WTC11 (cell line): ENCODE results near the gene SND1. TPM values are rescaled to one million over a fixed set of nuclear protein-coding genes. Genes with fewer than 3 reads are reported as not detected.

Experiments
- ATAC-seq: fragments of 200-7000 bp; cut with Tn5 transposase; 2 replicates; pipeline ENCODE4 v1.10.0; 2021; ENCODE audit warnings: mild to moderate bottlenecking, moderate library complexity
- CTCF ChIA-PET: fragments of 300-600 bp; sonication (Branson Sonifier 250); formaldehyde crosslinking; loops from one replicate; lab custom pipeline; 2021; ENCODE audit warnings: antibody characterized with exemption; lab: Charles Lee
- POLR2A ChIA-PET: fragments of 350-600 bp; sonication (Branson Sonifier 250); formaldehyde crosslinking; loops from one replicate; lab custom pipeline; 2021; ENCODE audit warnings: antibody characterized with exemption; lab: Charles Lee
- DNase-seq: peaks from one replicate; pipeline ENCODE4 v3.0.0; 2021; ENCODE audit warnings: low spot score
- H3K27ac Mint-ChIP-seq: 2 replicates; pipeline ENCODE4 v1.8.0; 2021; ENCODE audit warnings: mixed read lengths
- H3K27me3 Mint-ChIP-seq: 2 replicates; pipeline ENCODE4 v1.8.0; 2021; ENCODE audit warnings: low read depth, mild to moderate bottlenecking, moderate library complexity, mixed read lengths
- H3K36me3 Mint-ChIP-seq: 2 replicates; pipeline ENCODE4 v1.8.0; 2021; ENCODE audit warnings: mixed read lengths
- H3K4me1 Mint-ChIP-seq: 2 replicates; pipeline ENCODE4 v1.8.0; 2022; ENCODE audit warnings: mixed read lengths
- H3K4me3 Mint-ChIP-seq: 2 replicates; pipeline ENCODE4 v1.8.0; 2021; ENCODE audit warnings: mild to moderate bottlenecking, moderate library complexity, mixed read lengths
- H3K9me3 Mint-ChIP-seq: 2 replicates; pipeline ENCODE4 v1.8.0; 2021; ENCODE audit warnings: mixed read lengths
- ELF4 ChIP-seq: sonication (generic); formaldehyde crosslinking; IDR thresholded peaks from 2 replicates; pipeline ENCODE4 v1.8.1; 2022; ENCODE audit warnings: low read depth, mild to moderate bottlenecking, moderate library complexity, missing genetic modification reagents
- FOXP1 ChIP-seq: sonication (generic); formaldehyde crosslinking; IDR thresholded peaks from 2 replicates; pipeline ENCODE4 v1.8.0; 2022; ENCODE audit warnings: missing genetic modification reagents, mild to moderate bottlenecking, moderate library complexity, borderline replicate concordance
- HMGA2 ChIP-seq: fragments of 250-450 bp; sonication (Bioruptor Pico); IDR thresholded peaks from 2 replicates; pipeline ENCODE4 v1.4.0; 2021; ENCODE audit warnings: mild to moderate bottlenecking, moderate library complexity
- NFYB ChIP-seq: sonication (generic); formaldehyde crosslinking; conservative IDR thresholded peaks from 2 replicates; pipeline ENCODE4 v1.8.0; 2022; ENCODE audit warnings: low read depth, missing genetic modification reagents
- NR2C2 ChIP-seq: sonication (generic); formaldehyde crosslinking; IDR thresholded peaks from 2 replicates; pipeline ENCODE4 v1.8.0; 2022; ENCODE audit warnings: mild to moderate bottlenecking, missing genetic modification reagents
- NR3C1 ChIP-seq: sonication (generic); formaldehyde crosslinking; conservative IDR thresholded peaks from 2 replicates; pipeline ENCODE4 v1.8.1; 2023; ENCODE audit warnings: low read depth, mild to moderate bottlenecking, missing genetic modification reagents
- SOX15 ChIP-seq: fragments of 250-450 bp; sonication (Bioruptor Pico); IDR thresholded peaks from 2 replicates; pipeline ENCODE4 v1.9.0; 2021; ENCODE audit warnings: mild to moderate bottlenecking
- TCF7 ChIP-seq: sonication (generic); formaldehyde crosslinking; IDR thresholded peaks from 2 replicates; pipeline ENCODE4 v1.8.0; 2022; ENCODE audit warnings: mild to moderate bottlenecking, low read depth, missing genetic modification reagents, moderate library complexity
- TEAD4 ChIP-seq: sonication (generic); formaldehyde crosslinking; IDR thresholded peaks from 2 replicates; pipeline ENCODE4 v1.8.0; 2022; ENCODE audit warnings: mild to moderate bottlenecking, missing genetic modification reagents
- TP53 ChIP-seq: sonication (generic); formaldehyde crosslinking; IDR thresholded peaks from 2 replicates; pipeline ENCODE4 v1.8.1; 2023; ENCODE audit warnings: mild to moderate bottlenecking, missing genetic modification reagents
- ZNF121 ChIP-seq: sonication (generic); formaldehyde crosslinking; IDR thresholded peaks from 2 replicates; pipeline ENCODE4 v1.8.0; 2023; ENCODE audit warnings: missing genetic modification reagents
- ZNF138 ChIP-seq: sonication (generic); formaldehyde crosslinking; conservative IDR thresholded peaks from 2 replicates; pipeline ENCODE4 v1.8.1; 2022; ENCODE audit warnings: mild to moderate bottlenecking, moderate library complexity, missing genetic modification reagents
- ZNF263 ChIP-seq: sonication (generic); formaldehyde crosslinking; IDR thresholded peaks from 2 replicates; pipeline ENCODE4 v1.8.1; 2022; ENCODE audit warnings: low read depth, mild to moderate bottlenecking, moderate library complexity, missing genetic modification reagents
- ZNF671 ChIP-seq: fragments of 250-450 bp; sonication (Bioruptor Pico); IDR thresholded peaks from 2 replicates; pipeline ENCODE4 v1.8.0; 2021; ENCODE audit warnings: mild to moderate bottlenecking
- total RNA-seq: library from RNA; stranded (reverse); gene quantifications from 3 replicates; pipeline ENCODE4 v1.2.3, GENCODE V29; 2021
- TF ChIP-seq, protein P1 (sequence below): sonication (generic); formaldehyde crosslinking; IDR thresholded peaks from 2 replicates; pipeline ENCODE4 v1.8.0; 2022; ENCODE audit warnings: missing genetic modification reagents
- TF ChIP-seq, protein P2 (sequence below): fragments of 250-450 bp; sonication (Bioruptor Pico); IDR thresholded peaks from 2 replicates; pipeline ENCODE4 v2.1.2; 2022; ENCODE audit warnings: mild to moderate bottlenecking, moderate library complexity
- TF ChIP-seq, protein P3 (sequence below): sonication (generic); formaldehyde crosslinking; IDR thresholded peaks from 2 replicates; pipeline ENCODE4 v1.8.1; 2023; ENCODE audit warnings: mild to moderate bottlenecking, moderate library complexity, missing genetic modification reagents
- TF ChIP-seq, protein P4 (sequence below): sonication (generic); formaldehyde crosslinking; conservative IDR thresholded peaks from 2 replicates; pipeline ENCODE4 v1.8.1; 2022; ENCODE audit warnings: mild to moderate bottlenecking, missing genetic modification reagents
- TF ChIP-seq, protein P5 (sequence below): fragments of 200-600 bp; IDR thresholded peaks from 2 replicates; pipeline ENCODE4 v1.8.0; 2022; ENCODE audit warnings: antibody characterized with exemption
- TF ChIP-seq, protein P6 (sequence below): sonication (generic); formaldehyde crosslinking; IDR thresholded peaks from 2 replicates; pipeline ENCODE4 v1.8.1; 2022; ENCODE audit warnings: mild to moderate bottlenecking, moderate library complexity, missing genetic modification reagents
- TF ChIP-seq, protein P7 (sequence below): sonication (generic); formaldehyde crosslinking; IDR thresholded peaks from 2 replicates; pipeline ENCODE4 v1.8.0; 2023; ENCODE audit warnings: missing genetic modification reagents, mild to moderate bottlenecking, borderline replicate concordance

SND1 gene
- total RNA-seq, 1 experiment from 2014 or later = 261 TPM

DNA sequence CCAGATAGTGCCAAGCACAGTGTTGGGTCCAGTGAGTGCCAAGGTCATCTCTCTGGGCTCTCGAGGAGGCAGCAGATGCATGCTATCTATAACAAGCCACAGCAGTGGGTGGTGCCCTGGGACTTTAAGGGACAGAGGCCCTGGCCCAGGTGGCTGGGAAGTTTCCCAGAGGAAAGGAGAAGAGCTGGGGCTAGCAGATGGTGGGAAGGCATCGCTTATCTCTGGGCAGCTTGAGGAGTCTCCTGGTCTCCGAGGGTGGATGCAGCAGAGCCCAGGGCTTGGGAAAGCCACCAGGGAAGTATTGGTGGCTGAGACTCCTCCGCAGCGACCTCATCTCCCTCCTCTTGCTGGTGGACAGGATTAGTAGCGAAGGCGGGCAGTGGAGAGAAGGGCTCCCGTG is 442.7 kb downstream of the SND1 start:
- no peak for ATAC-seq
- TF ChIP-seq TP53 (no peak), ZNF138 (no peak), HMGA2 (CRISPR knock-in tag) (no peak), NFYB (CRISPR knock-in tag) (no peak), TEAD4 (CRISPR knock-in tag) (no peak), FOXP1 (CRISPR knock-in tag) (no peak), ZNF121 (CRISPR knock-in tag) (no peak), NR3C1 (CRISPR knock-in tag) (no peak), ELF4 (CRISPR knock-in tag) (no peak), NR2C2 (CRISPR knock-in tag) (no peak), ZNF671 (CRISPR knock-in tag) (no peak), TCF7 (no peak), SOX15 (CRISPR knock-in tag) (no peak)
- TF ChIP-seq, protein P1, sequence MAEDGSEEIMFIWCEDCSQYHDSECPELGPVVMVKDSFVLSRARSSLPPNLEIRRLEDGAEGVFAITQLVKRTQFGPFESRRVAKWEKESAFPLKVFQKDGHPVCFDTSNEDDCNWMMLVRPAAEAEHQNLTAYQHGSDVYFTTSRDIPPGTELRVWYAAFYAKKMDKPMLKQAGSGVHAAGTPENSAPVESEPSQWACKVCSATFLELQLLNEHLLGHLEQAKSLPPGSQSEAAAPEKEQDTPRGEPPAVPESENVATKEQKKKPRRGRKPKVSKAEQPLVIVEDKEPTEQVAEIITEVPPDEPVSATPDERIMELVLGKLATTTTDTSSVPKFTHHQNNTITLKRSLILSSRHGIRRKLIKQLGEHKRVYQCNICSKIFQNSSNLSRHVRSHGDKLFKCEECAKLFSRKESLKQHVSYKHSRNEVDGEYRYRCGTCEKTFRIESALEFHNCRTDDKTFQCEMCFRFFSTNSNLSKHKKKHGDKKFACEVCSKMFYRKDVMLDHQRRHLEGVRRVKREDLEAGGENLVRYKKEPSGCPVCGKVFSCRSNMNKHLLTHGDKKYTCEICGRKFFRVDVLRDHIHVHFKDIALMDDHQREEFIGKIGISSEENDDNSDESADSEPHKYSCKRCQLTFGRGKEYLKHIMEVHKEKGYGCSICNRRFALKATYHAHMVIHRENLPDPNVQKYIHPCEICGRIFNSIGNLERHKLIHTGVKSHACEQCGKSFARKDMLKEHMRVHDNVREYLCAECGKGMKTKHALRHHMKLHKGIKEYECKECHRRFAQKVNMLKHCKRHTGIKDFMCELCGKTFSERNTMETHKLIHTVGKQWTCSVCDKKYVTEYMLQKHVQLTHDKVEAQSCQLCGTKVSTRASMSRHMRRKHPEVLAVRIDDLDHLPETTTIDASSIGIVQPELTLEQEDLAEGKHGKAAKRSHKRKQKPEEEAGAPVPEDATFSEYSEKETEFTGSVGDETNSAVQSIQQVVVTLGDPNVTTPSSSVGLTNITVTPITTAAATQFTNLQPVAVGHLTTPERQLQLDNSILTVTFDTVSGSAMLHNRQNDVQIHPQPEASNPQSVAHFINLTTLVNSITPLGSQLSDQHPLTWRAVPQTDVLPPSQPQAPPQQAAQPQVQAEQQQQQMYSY = no peak
- TF ChIP-seq, protein P2, sequence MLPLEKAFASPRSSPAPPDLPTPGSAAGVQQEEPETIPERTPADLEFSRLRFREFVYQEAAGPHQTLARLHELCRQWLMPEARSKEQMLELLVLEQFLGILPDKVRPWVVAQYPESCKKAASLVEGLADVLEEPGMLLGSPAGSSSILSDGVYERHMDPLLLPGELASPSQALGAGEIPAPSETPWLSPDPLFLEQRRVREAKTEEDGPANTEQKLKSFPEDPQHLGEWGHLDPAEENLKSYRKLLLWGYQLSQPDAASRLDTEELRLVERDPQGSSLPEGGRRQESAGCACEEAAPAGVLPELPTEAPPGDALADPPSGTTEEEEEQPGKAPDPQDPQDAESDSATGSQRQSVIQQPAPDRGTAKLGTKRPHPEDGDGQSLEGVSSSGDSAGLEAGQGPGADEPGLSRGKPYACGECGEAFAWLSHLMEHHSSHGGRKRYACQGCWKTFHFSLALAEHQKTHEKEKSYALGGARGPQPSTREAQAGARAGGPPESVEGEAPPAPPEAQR (CRISPR knock-in tag) = no peak
- TF ChIP-seq, protein P3, sequence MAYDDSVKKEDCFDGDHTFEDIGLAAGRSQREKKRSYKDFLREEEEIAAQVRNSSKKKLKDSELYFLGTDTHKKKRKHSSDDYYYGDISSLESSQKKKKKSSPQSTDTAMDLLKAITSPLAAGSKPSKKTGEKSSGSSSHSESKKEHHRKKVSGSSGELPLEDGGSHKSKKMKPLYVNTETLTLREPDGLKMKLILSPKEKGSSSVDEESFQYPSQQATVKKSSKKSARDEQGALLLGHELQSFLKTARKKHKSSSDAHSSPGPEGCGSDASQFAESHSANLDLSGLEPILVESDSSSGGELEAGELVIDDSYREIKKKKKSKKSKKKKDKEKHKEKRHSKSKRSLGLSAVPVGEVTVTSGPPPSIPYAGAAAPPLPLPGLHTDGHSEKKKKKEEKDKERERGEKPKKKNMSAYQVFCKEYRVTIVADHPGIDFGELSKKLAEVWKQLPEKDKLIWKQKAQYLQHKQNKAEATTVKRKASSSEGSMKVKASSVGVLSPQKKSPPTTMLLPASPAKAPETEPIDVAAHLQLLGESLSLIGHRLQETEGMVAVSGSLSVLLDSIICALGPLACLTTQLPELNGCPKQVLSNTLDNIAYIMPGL (CRISPR knock-in tag) = no peak
- TF ChIP-seq, protein P4, sequence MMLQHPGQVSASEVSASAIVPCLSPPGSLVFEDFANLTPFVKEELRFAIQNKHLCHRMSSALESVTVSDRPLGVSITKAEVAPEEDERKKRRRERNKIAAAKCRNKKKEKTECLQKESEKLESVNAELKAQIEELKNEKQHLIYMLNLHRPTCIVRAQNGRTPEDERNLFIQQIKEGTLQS (CRISPR knock-in tag) = no peak
- TF ChIP-seq, protein P5, sequence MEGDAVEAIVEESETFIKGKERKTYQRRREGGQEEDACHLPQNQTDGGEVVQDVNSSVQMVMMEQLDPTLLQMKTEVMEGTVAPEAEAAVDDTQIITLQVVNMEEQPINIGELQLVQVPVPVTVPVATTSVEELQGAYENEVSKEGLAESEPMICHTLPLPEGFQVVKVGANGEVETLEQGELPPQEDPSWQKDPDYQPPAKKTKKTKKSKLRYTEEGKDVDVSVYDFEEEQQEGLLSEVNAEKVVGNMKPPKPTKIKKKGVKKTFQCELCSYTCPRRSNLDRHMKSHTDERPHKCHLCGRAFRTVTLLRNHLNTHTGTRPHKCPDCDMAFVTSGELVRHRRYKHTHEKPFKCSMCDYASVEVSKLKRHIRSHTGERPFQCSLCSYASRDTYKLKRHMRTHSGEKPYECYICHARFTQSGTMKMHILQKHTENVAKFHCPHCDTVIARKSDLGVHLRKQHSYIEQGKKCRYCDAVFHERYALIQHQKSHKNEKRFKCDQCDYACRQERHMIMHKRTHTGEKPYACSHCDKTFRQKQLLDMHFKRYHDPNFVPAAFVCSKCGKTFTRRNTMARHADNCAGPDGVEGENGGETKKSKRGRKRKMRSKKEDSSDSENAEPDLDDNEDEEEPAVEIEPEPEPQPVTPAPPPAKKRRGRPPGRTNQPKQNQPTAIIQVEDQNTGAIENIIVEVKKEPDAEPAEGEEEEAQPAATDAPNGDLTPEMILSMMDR = no peak
- TF ChIP-seq, all 79 proteins: peak for 0
- H3K4me1 Mint-ChIP-seq = no peaks in the 10 kb centered on the region
- no peak overlapping the region for H3K27ac Mint-ChIP-seq
- no peak for DNase-seq
- no peak overlapping the region for H3K4me3 Mint-ChIP-seq
- CTCF ChIA-PET = no interaction called here
- no peaks in the 10 kb centered on the region for H3K9me3 Mint-ChIP-seq
- POLR2A ChIA-PET = no interaction called here
- peaks cover 19% of the 10 kb centered on the region for H3K36me3 Mint-ChIP-seq
- no peaks in the 10 kb centered on the region for H3K27me3 Mint-ChIP-seq

DNA sequence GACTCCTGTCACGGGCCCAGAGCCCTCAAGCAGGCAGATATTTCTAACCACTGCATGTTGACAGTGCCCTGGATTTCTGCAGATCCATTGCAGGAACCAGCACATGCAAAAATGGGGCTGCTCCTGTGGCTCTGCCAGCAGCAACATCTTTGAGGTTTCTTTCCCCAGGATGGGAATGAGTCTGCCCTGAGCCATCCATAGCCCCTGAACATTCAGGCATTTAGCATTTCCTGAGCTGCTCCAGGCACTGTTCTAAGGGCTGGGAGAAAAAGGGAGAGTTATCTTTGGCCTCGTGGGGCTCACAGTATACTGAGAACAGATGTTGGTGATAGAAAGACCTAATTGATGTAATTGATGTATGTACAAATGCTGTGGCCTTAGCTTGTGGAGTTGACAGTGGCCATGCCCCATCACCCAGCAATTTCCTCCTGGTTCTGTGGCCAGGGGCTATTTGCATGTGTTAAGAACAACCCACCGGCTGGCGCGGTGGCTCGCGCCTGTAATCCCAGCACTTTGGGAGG is 445.3 kb downstream of the SND1 start:
- CTCF ChIA-PET = interaction anchor here (1.0 kb wide), 1 partner anchor 38 kb away, joined by 3 read pairs; no protein-coding TSS in a partner anchor
- Mint-ChIP-seq H3K36me3 (peaks cover 6% of the 10 kb centered on the region; the same call in 1 of the 2 replicates), H3K27ac (no peak overlapping the region), H3K4me1 (peaks cover 10% of the 10 kb centered on the region; the same call in 1 of the 2 replicates), H3K27me3 (peaks cover 5% of the 10 kb centered on the region), H3K4me3 (no peak overlapping the region), H3K9me3 (no peaks in the 10 kb centered on the region)
- POLR2A ChIA-PET = no interaction called here
- ATAC-seq (no peak), DNase-seq (no peak)
- TF ChIP-seq NFYB (CRISPR knock-in tag) (no peak), ZNF263 (CRISPR knock-in tag) (no peak)
- TF ChIP-seq, protein P6, sequence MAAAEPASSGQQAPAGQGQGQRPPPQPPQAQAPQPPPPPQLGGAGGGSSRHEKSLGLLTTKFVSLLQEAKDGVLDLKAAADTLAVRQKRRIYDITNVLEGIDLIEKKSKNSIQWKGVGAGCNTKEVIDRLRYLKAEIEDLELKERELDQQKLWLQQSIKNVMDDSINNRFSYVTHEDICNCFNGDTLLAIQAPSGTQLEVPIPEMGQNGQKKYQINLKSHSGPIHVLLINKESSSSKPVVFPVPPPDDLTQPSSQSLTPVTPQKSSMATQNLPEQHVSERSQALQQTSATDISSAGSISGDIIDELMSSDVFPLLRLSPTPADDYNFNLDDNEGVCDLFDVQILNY (CRISPR knock-in tag) = no peak
- TF ChIP-seq, protein P7, sequence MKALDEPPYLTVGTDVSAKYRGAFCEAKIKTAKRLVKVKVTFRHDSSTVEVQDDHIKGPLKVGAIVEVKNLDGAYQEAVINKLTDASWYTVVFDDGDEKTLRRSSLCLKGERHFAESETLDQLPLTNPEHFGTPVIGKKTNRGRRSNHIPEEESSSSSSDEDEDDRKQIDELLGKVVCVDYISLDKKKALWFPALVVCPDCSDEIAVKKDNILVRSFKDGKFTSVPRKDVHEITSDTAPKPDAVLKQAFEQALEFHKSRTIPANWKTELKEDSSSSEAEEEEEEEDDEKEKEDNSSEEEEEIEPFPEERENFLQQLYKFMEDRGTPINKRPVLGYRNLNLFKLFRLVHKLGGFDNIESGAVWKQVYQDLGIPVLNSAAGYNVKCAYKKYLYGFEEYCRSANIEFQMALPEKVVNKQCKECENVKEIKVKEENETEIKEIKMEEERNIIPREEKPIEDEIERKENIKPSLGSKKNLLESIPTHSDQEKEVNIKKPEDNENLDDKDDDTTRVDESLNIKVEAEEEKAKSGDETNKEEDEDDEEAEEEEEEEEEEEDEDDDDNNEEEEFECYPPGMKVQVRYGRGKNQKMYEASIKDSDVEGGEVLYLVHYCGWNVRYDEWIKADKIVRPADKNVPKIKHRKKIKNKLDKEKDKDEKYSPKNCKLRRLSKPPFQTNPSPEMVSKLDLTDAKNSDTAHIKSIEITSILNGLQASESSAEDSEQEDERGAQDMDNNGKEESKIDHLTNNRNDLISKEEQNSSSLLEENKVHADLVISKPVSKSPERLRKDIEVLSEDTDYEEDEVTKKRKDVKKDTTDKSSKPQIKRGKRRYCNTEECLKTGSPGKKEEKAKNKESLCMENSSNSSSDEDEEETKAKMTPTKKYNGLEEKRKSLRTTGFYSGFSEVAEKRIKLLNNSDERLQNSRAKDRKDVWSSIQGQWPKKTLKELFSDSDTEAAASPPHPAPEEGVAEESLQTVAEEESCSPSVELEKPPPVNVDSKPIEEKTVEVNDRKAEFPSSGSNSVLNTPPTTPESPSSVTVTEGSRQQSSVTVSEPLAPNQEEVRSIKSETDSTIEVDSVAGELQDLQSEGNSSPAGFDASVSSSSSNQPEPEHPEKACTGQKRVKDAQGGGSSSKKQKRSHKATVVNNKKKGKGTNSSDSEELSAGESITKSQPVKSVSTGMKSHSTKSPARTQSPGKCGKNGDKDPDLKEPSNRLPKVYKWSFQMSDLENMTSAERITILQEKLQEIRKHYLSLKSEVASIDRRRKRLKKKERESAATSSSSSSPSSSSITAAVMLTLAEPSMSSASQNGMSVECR (CRISPR knock-in tag) = no peak
